Urinary bladder (tissue), 4 donors: Measurements from ENCODE around the gene RIC3. TPM values are rescaled to one million over a fixed set of nuclear protein-coding genes. Genes with fewer than 3 reads are reported as not detected.

Source experiments
- DNase-seq: peaks from one replicate; pipeline ENCODE4 v3.0.0-alpha.2; 2015; ENCODE audit errors: extremely low spot score
- H3K27ac ChIP-seq: one replicate; pipeline ENCODE4 v1.5.1; 2013; ENCODE audit warnings: low read depth, mild to moderate bottlenecking, moderate library complexity
- H3K36me3 ChIP-seq: one replicate; pipeline ENCODE4 v1.6.1; 2013; ENCODE audit warnings: mild to moderate bottlenecking, moderate library complexity; ENCODE audit not compliant: insufficient read depth
- H3K4me1 ChIP-seq: one replicate; pipeline ENCODE4 v1.6.1; 2013; ENCODE audit warnings: mild to moderate bottlenecking, moderate library complexity; ENCODE audit not compliant: insufficient read depth
- H3K4me3 ChIP-seq: one replicate; pipeline ENCODE4 v1.5.1; 2013; ENCODE audit warnings: low read depth, low read length
- WGBS: extraction: QIAGEN DNeasy Blood & Tissue Kit; methylation state at CpG from one replicate; pipeline ENCODE4 v1.1.7; 2013; 5-methylcytosine and 5-hydroxymethylcytosine counted together
- polyA plus RNA-seq: library from polyadenylated mRNA; stranded (reverse); fragments of 200-250 nt; gene quantifications from one replicate; pipeline ENCODE4 v1.2.3, GENCODE V29; 2013
- total RNA-seq: library from RNA; depleted of rRNA; stranded (reverse); fragments of >200 nt; gene quantifications from one replicate; pipeline ENCODE4 v1.2.3, GENCODE V29; 2014
- donor health status: healthy with polysubstance abuse.
- donor health status: healthy.

The RIC3 gene
- total and polyA plus RNA-seq, 2 donors, result 7.2 to 8.8 TPM

- DNase-seq, result no peak
- Histone ChIP-seq H3K4me1 (no peaks in the 10 kb centered on the region), H3K4me3 (no peak overlapping the region), H3K36me3 (no peaks in the 10 kb centered on the region), H3K27ac (no peak overlapping the region)
- 94% methylated on average over 3 of the region's 3 CpGs for WGBS
These were observed 108.6 kb downstream of the RIC3 start for GRCh38 chr11:8060146-8060719.

- 42% methylated on average over 10 of the region's 10 CpGs for WGBS
- Histone ChIP-seq H3K4me3 (no peak overlapping the region), H3K27ac (no peak overlapping the region), H3K36me3 (no peaks in the 10 kb centered on the region), H3K4me1 (no peaks in the 10 kb centered on the region)
- no peak for DNase-seq
These were observed 109.2 kb downstream of the RIC3 start for GRCh38 chr11:8059571-8060011.

GRCh38 chr11:8059030-8059429 is 109.8 kb downstream of the RIC3 start:
- Histone ChIP-seq H3K36me3 (no peaks in the 10 kb centered on the region), H3K4me3 (no peak overlapping the region), H3K27ac (no peak overlapping the region), H3K4me1 (no peaks in the 10 kb centered on the region)
- 79% methylated on average over 8 of the region's 8 CpGs for WGBS
- no peak for DNase-seq

- Histone ChIP-seq H3K4me3 (no peak overlapping the region), H3K36me3 (no peaks in the 10 kb centered on the region), H3K4me1 (no peaks in the 10 kb centered on the region), H3K27ac (peak overlapping the region; percentile 60)
- DNase-seq, result no peak
- WGBS, result 92% methylated on average over 9 of the region's 9 CpGs
These were observed 110.6 kb downstream of the RIC3 start for GRCh38 chr11:8058216-8058615.

- no peaks in the 10 kb centered on the region for H3K4me1 ChIP-seq
- H3K36me3 ChIP-seq, result no peaks in the 10 kb centered on the region
- H3K4me3 ChIP-seq, result no peak overlapping the region
- DNase-seq, result no peak
- 31% methylated on average over 12 of the region's 12 CpGs for WGBS
- H3K27ac ChIP-seq, result peak overlapping the region; percentile 3
These were observed 111.9 kb downstream of the RIC3 start for GRCh38 chr11:8056810-8057463.

Other genes starting within 250 kb of the RIC3 start
- not detected for gene OR10A6, start 237.8 kb downstream of the RIC3 start, total RNA-seq
- not detected for gene OR10A6, start 237.8 kb downstream of the RIC3 start, polyA plus RNA-seq
- gene OR10A3, start 227.3 kb downstream of the RIC3 start, total RNA-seq, result not detected
- not detected for gene OR10A3, start 227.3 kb downstream of the RIC3 start, polyA plus RNA-seq
- not detected for gene NLRP10, start 203.6 kb downstream of the RIC3 start, total RNA-seq
- gene NLRP10, start 203.6 kb downstream of the RIC3 start, polyA plus RNA-seq, result not detected
- 159 TPM for gene EIF3F, start 181.7 kb downstream of the RIC3 start, total RNA-seq
- gene EIF3F, start 181.7 kb downstream of the RIC3 start, polyA plus RNA-seq, result 697 TPM
- 32.2 TPM for gene TUB, start 87.8 kb downstream of the RIC3 start, total RNA-seq
- 11.7 TPM for gene TUB, start 87.8 kb downstream of the RIC3 start, polyA plus RNA-seq
- not detected for gene LMO1, start 94.9 kb upstream of the RIC3 start, total RNA-seq
- 0.46 TPM for gene LMO1, start 94.9 kb upstream of the RIC3 start, polyA plus RNA-seq